Measurements from ENCODE around the gene FCER1G. TPM values are rescaled to one million over a fixed set of nuclear protein-coding genes. Genes with fewer than 3 reads are reported as not detected.

The FCER1G gene
- total and polyA plus RNA-seq, 2 of the 4 experiments (the other 2 are of a cell fraction), result 0.44 TPM; not detected in 1

DNA sequence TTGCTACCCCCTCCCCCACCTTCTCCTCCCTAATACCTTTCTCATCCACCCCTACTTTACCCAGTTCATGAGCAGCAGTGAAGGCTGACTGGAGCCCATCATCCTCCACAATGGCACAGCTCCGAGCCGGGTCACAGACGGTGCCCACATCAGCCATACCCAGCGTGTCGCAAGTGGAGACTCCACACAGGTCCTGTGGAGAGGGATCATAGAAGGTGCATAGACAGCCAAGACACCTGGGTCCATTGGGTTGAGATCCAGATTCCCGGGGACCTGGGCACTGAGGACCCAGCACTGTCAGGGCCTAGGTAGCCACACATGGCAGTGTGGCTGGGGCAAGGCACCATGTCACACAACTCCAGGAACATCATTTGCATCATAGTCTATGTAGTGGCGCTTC lies 19.0 kb upstream of the FCER1G start:
- Histone ChIP-seq H3K56ac (ENCODE audit: extremely low read depth, insufficient read depth, low read length) (no peak overlapping the region), H2AK5ac (ENCODE audit: low read depth, low read length) (no peak overlapping the region), H2BK20ac (ENCODE audit: low read depth, low read length) (no peak overlapping the region), H3K4me1 (ENCODE audit: control insufficient read depth, insufficient read depth, low read length) (peaks cover 25% of the 10 kb centered on the region), H2AFZ (replicated peaks; ENCODE audit: low read length, poor library complexity) (peak overlapping the region; percentile 5), H3K27me3 (ENCODE audit: control insufficient read depth, insufficient read depth, low read length) (no peaks in the 10 kb centered on the region), H4K5ac (ENCODE audit: low read depth, low read length) (no peak overlapping the region), H3K27ac (ENCODE audit: insufficient read depth, low read length) (no peak overlapping the region), H3K14ac (replicated peaks; ENCODE audit: low read depth, low read length) (no peak overlapping the region), H3K4me3 (ENCODE audit: insufficient read depth, low read depth, low read length) (no peak overlapping the region), H3K36me3 (ENCODE audit: control insufficient read depth, insufficient read depth, low read length) (no peaks in the 10 kb centered on the region), H3K4me2 (ENCODE audit: low read depth, low read length) (no peak overlapping the region), H2BK120ac (ENCODE audit: low read depth, low read length) (no peak overlapping the region), H2BK15ac (ENCODE audit: low read depth, low read length) (no peak overlapping the region), H4K8ac (ENCODE audit: low read depth in 2 of 2, low read length in 2 of 2) (no peak overlapping the region; a peak in 1 of 4 replicates), H2BK5ac (ENCODE audit: low read depth, low read length, poor library complexity, severe bottlenecking) (no peak overlapping the region), H3K79me1 (ENCODE audit: low read depth in 1 of 2, low read length in 2 of 2) (no peaks in the 10 kb centered on the region; a peak in 1 of 4 replicates), H3K18ac (ENCODE audit: low read depth, low read length) (no peak overlapping the region), H3K9ac (ENCODE audit: low read depth, low read length) (no peak overlapping the region), H3K4ac (ENCODE audit: low read depth, low read length) (no peak overlapping the region; the same call in 1 of the 2 replicates), H3K9me1 (ENCODE audit: insufficient read depth, low read length) (peaks cover 16% of the 10 kb centered on the region), H3K9me3 (ENCODE audit: control insufficient read depth, insufficient read depth, low read length) (no peaks in the 10 kb centered on the region), H4K20me1 (ENCODE audit: insufficient read depth, low read length) (no peaks in the 10 kb centered on the region), H4K91ac (ENCODE audit: insufficient read depth, low read depth, low read length) (no peak overlapping the region), H2AK9ac (replicated peaks; ENCODE audit: low read depth, low read length, poor library complexity) (no peak overlapping the region), H3K23ac (ENCODE audit: low read depth, low read length) (no peak overlapping the region)
- no TSS peak for BruUV-seq (replicated peaks)
- ChIA-PET POLR2A (ENCODE audit: unreplicated experiment) (no interaction called here), CTCF (no interaction called here)
- no peak for TF ChIP-seq RFX5 (IDR thresholded peaks at IDR 0.05; ENCODE audit: low read depth, low read length)
- no peak for TF ChIP-seq FOS (IDR thresholded peaks at IDR 0.05; ENCODE audit: low read depth, low read length)
- TF ChIP-seq CEBPB (IDR thresholded peaks at IDR 0.05; ENCODE audit: low read depth, low read length), result no peak
- TF ChIP-seq POLR2A (IDR thresholded peaks at IDR 0.05; ENCODE audit: low read depth, low read length), result no peak
- no peak for TF ChIP-seq MAZ (IDR thresholded peaks at IDR 0.05; ENCODE audit: borderline replicate concordance, low read depth, low read length)
- no peak for TF ChIP-seq MAFK (IDR thresholded peaks at IDR 0.05; ENCODE audit: low read depth, low read length)
- TF ChIP-seq NFE2L2 (IDR thresholded peaks at IDR 0.05; ENCODE audit: low read depth, low read length), result no peak
- no peak for TF ChIP-seq SMC3 (IDR thresholded peaks at IDR 0.05; ENCODE audit: low read depth, low read length)
- no peak for TF ChIP-seq MXI1 (IDR thresholded peaks at IDR 0.05; ENCODE audit: borderline replicate concordance, low read depth, low read length)
- TF ChIP-seq, protein P1, sequence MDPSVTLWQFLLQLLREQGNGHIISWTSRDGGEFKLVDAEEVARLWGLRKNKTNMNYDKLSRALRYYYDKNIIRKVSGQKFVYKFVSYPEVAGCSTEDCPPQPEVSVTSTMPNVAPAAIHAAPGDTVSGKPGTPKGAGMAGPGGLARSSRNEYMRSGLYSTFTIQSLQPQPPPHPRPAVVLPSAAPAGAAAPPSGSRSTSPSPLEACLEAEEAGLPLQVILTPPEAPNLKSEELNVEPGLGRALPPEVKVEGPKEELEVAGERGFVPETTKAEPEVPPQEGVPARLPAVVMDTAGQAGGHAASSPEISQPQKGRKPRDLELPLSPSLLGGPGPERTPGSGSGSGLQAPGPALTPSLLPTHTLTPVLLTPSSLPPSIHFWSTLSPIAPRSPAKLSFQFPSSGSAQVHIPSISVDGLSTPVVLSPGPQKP (IDR thresholded peaks at IDR 0.05; ENCODE audit: borderline replicate concordance, low read depth, low read length), result no peak
- TF ChIP-seq, protein P2, sequence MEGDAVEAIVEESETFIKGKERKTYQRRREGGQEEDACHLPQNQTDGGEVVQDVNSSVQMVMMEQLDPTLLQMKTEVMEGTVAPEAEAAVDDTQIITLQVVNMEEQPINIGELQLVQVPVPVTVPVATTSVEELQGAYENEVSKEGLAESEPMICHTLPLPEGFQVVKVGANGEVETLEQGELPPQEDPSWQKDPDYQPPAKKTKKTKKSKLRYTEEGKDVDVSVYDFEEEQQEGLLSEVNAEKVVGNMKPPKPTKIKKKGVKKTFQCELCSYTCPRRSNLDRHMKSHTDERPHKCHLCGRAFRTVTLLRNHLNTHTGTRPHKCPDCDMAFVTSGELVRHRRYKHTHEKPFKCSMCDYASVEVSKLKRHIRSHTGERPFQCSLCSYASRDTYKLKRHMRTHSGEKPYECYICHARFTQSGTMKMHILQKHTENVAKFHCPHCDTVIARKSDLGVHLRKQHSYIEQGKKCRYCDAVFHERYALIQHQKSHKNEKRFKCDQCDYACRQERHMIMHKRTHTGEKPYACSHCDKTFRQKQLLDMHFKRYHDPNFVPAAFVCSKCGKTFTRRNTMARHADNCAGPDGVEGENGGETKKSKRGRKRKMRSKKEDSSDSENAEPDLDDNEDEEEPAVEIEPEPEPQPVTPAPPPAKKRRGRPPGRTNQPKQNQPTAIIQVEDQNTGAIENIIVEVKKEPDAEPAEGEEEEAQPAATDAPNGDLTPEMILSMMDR (conservative IDR thresholded peaks at IDR 0.05; ENCODE audit: low read depth, low read length), result no peak
- TF ChIP-seq, protein P3, sequence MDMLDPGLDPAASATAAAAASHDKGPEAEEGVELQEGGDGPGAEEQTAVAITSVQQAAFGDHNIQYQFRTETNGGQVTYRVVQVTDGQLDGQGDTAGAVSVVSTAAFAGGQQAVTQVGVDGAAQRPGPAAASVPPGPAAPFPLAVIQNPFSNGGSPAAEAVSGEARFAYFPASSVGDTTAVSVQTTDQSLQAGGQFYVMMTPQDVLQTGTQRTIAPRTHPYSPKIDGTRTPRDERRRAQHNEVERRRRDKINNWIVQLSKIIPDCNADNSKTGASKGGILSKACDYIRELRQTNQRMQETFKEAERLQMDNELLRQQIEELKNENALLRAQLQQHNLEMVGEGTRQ (IDR thresholded peaks at IDR 0.05; ENCODE audit: low read depth, low read length), result no peak
- TF ChIP-seq CHD1 (IDR thresholded peaks at IDR 0.05; ENCODE audit: low read depth, low read length), result no peak
- no peak for TF ChIP-seq RCOR1 (IDR thresholded peaks at IDR 0.05; ENCODE audit: insufficient replicate concordance, low read length)
- TF ChIP-seq RAD21 (IDR thresholded peaks at IDR 0.05; ENCODE audit: low read length), result no peak
- TF ChIP-seq BHLHE40 (IDR thresholded peaks at IDR 0.05; ENCODE audit: low read depth, low read length), result no peak
- dilution Hi-C loops (cut with HindIII; ENCODE audit: low sequenced_read_pairs, unreplicated experiment) (no loop called here), intact Hi-C loops (cut with micrococcal nuclease) (no loop called here), in situ Hi-C loops (cut with MboI; ENCODE audit: low sequenced_read_pairs) (no loop called here)
- 100% methylated on average over 1 of the region's 7 CpGs; no CpG with 5 or more reads in 1 of the 2 experiments for WGBS, 2 experiments (ENCODE audit: extremely low coverage in 2 of 2, insufficient read length in 1 of 2)
- no peak for DNase-seq
- no peak for ATAC-seq (ENCODE audit: low read depth)

All from IMR-90 (cell line).